CD4-positive, alpha-beta T cell treated with Interleukin-6 at 100 ng/mL for 8 hours (primary cell): ENCODE data around the gene TAS2R50.
"Not testable (repeated sequence)": the region's sequence is repeated elsewhere in the genome, so short reads cannot be mapped to it uniquely, and the experiment has no call there.

Experiments
- DNase-seq: peaks from one replicate; pipeline ENCODE4 v3.0.0-alpha.2; 2020; ENCODE audit warnings: mixed read lengths, low spot score

Gene TAS2R50, protein sequence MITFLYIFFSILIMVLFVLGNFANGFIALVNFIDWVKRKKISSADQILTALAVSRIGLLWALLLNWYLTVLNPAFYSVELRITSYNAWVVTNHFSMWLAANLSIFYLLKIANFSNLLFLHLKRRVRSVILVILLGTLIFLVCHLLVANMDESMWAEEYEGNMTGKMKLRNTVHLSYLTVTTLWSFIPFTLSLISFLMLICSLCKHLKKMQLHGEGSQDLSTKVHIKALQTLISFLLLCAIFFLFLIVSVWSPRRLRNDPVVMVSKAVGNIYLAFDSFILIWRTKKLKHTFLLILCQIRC

DNA sequence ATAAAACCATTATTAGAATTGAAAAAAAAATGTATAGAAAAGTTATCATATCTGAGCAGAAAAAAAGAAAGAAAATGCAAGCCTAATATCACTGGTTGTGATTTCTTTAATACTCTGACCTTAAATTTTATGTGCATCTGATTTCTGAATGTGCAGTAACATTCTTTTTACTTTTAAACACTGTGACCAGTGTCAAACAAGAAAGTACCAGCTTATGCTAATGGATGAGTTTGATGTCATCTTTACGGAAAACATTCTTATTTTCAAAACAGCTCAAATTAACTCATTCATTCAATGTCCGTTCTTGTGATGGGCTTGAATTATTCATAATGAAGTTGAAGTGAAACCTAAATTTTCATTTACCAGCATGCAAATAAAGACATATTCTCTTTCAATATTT is at the start of gene TAS2R50:
Gene TAS2R50 (minus strand): TSS at position 101 of the 400 bp plus-strand sequence. CDS start 52 bp downstream, at position 49.
- DNase-seq = no peak

DNA sequence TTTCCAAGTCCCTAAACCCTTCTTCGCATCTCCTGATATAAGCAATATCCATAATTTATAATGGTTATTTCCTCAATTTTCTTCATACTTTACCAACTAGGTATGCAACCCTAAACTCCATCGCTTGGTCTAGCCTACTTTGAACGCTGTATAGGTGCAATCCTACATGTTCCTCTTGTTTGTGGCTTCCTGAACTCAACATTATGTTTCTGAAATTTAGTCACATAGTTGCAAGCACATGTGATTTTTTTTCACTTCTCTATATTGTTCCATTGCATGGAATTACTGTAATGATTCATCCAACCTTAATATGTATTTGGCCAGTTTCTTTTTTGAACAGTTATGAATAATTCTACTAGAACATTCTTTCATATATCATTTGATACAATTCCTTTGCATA is 47.2 kb upstream of the TAS2R50 start:
- DNase-seq = not testable (repeated sequence)

DNA sequence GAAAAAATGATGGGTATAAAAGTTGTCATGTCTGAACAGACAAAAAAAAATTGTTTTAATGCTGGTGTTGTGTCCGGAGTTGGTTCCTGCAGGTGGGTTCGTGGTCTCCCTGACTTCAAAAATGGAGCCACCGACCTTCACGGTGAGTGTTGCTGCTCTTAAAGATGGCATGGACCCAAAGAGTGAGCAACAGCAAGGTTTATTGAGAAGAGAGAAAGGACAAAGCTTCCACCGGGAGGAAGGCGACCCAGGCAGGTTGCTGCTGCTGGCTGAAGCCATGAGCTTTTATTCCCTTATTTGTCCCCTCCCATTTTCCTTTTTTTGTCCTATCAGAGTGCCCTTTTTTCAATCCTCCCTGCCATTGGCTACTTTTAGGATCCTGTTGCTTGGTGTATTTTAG is 44.6 kb upstream of the TAS2R50 start, which contains the start of gene TAS2R31:
Gene TAS2R31 (minus strand): TSS at position 101 of the 400 bp plus-strand sequence. CDS start 72 bp downstream, at position 29.
- no peak for DNase-seq

DNA sequence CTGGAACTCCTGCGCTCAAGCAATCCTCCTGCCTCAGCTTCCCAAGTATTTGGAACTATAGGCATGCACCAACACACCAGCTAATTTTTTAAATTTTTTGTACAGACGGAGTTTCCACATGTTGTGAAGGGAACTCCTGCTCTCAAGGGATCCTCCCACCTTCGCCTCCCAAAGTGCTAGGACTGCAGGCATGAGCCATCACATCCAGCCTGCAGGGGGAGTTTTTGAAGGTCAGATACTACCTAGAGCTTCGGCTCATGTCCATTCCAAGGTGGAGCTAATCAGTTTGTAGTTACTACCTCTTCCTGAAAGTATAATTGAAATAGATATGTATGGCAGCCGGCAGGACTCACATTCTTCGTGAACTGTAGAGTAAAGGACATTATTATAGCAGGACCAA is 39.4 kb upstream of the TAS2R50 start:
- no peak for DNase-seq

DNA sequence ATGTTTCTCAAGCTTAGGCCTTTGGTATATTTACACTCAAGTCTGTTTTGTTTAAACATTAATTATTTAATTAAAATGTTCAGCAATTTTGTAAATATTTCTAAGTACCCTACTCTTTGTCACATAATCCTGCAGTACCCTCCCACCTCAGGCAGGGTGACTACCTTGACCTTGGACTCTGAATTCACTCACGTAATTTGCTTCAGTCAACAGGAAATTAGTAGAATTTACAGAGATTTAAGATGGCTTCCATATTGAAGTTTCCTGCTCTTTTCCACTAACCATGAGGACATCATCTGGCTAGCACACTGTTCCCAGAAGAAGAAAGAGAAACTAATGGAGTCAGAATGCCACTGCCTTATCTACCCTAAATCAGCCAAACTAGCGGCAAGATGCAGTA is 36.7 kb upstream of the TAS2R50 start:
- no peak for DNase-seq

DNA sequence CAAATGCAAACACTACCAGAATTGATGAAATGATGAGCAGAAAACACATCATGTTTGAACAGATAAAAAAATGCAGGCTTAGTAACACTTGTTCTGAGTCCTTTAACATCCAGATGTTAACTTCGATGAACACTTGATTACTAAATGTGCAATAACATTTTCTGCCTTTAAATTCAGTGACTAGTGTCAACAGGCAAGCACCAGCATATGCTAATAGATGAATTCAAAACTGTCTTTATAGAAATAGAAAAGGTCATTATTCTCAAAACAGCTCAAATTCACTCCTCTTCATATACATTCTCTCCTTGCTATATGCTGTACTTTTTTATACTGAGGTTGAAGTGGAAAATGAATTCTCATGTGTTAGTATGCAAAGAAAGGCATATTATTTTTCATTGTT is 35.8 kb upstream of the TAS2R50 start, which contains the start of gene TAS2R19:
Gene TAS2R19 (minus strand): TSS at position 101 of the 400 bp plus-strand sequence. CDS start 49 bp downstream, at position 52.
- no peak for DNase-seq

DNA sequence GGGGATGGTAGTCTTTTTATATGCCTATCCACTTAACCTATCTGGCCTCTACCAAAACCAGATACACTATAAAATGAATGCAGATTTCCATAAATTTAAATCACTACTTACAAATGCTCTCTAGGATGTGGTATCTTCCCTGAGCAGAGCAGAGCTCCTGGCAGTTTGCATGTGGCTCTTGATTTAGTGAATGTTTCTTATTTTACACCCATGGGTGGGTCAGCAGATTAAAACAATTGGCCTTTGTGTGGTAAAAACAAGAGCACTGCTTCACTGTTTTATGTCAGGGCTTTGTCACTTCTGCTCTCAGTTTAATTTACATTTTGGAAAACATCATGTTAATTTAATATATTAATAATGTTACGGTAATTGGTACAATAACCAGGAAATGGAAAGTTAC is 30.2 kb upstream of the TAS2R50 start:
- no peak for DNase-seq

DNA sequence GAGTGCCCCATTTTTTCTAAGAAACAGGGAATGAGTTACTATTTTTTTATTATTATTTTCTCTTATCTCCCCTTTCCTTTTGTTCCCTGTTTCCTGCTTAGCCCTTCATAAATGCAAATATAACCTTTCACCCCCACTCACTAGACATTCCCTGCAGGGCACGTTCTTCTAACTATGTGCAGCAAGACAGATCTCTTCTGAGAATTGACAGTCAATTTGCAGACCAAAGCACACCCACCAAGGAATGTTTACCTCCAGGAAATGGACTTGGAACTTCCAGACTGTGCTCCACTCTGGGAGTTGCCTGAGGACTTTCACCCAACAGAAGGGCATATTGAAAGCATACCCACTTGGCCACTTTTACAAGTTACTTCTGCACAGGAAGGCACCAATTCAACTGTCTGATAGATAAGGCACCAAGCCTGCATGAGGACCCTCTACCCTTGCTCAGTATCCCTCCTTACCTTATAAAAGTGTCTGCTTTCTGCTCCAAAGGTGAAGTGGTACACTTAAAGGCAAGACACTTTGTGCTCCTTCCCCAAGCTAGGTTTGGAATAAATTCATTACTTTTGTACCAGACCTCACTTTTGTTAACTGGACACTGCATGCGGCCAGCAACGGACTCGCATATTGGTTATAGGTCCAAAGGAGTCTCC is 29.2 kb upstream of the TAS2R50 start:
- DNase-seq = no peak

DNA sequence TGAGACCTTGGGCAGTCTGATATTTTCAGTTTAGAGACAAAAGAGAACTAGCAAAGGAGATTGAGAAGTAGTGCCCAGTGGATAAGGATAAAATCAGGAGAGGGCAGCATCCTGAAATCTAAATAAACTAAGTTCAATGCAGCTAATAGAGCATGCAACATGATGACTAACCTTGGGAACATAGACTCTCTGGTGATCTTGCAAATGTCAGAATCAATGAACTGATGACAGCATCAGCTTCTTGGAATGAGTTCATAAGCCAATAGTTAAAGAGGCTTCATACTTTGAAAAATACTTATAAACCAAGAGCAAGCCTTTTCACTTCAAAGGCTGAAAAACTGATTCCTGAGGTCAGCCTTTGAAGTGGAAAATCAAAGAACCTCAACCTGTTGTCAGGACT is 27.5 kb upstream of the TAS2R50 start:
- no peak for DNase-seq

DNA sequence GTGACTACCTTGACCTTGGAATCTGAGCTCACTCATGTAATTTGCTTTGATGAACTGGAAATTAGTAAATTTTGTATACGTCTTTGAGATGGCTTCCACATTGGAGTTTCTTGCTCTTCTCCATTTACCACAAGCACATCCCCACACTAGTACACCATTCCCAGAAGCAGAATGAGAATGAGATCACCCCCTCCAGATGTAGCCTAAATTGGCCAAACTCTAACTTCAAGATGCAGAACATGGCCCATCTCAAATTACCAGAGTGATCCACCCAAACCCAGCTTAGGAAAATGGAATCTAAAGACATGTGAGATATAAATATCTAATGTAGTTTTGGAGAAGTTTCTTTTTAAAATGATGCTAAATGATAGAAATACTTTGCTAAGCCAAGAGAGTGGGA is 20.9 kb upstream of the TAS2R50 start:
- DNase-seq = no peak

DNA sequence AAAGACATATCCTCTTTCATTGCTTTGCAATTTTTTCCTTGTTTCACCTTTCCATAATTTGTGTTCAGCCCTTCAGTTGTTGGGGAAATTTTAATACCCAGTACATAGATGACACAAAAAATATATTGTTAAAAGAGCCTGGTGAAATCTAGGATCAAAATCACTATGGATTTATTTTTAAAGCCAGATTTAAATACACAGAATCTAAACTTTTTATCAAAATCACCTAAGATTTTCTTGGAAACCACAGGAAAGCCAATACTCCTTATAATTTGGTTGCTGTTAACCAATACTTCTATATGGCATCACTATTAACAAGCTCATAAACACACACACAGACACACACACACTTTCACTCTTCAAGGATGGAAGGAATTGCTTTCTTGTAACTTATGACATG is 11.5 kb upstream of the TAS2R50 start, which contains the start of gene TAS2R20:
Gene TAS2R20 (minus strand): TSS at position 101 of the 400 bp plus-strand sequence. CDS start 429 bp downstream, outside the sequence.
- DNase-seq = no peak

DNA sequence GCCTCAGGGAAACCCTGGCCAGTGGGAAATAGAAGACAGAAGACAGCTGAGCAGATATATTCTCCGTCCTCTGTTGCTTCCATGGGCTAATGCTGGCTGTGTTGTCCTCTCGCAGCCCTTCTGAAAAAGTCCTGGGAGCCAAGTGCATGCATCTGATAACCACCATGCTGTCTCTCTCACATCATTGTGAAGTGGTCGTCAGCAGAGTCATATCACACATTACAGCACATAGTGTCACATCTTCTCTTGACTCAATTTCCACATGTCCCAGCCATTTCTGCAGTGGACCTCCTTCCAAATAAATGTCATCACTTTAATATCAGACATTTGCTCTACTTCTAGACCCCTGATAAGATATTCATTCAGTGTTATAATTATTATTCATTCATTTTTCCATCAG is 7.6 kb upstream of the TAS2R50 start:
- no peak for DNase-seq

DNA sequence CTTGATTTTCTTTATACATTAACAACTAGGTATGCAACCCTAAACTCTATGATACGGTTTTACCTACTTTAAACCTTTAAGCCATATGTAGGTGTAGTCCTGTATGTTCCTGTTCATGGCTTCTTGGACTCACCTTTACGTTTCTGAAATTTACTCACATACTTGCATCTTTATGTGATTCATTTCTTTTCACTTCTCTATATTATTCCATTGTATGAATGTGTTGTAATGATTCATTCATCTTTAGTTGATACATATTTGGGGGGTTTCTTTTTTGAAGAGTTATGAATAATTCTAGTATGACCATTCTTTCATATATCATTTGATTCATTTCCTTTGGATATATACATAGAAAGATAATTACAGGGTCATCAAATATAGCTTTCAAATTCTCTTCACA is 2.4 kb upstream of the TAS2R50 start:
- no peak for DNase-seq

DNA sequence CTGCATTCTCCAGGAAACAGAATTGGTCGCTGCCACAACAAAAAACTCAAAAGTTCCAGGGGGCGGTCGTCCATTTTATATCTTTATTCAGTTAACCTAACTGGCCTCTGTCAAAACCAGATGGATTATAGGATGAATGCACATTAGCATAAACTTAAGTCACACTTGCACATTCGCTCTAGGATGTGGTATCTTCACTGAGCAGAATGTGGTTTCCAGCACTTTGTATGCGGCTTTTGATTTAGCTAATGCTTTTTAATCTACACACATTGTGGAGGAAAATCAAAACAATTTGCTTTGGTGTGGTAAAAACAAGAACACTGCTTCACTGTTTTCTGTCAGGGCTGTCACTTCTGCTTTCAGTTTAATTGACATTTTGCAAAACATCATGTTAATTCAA is 4.5 kb downstream of the TAS2R50 start:
- peak; percentile 60 for DNase-seq

DNA sequence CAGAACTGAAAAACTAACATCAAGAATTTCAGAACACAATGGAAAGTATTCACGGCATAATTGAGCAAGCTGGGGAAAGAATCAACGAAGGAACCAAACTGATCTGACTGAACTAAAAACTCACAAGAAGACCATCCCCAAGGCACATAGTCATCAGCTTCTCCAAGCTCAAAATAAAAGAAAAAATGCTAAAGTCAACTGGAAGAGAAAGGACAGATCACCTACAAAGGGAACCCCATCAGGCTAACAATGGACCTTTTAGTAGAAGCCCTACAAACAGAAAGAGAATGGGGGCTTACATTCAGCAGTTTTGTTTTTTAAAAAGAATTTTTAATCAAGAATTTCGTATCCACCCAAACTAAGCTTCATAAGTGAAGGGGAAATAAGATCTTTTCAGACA is 11.7 kb downstream of the TAS2R50 start:
- DNase-seq = no peak

DNA sequence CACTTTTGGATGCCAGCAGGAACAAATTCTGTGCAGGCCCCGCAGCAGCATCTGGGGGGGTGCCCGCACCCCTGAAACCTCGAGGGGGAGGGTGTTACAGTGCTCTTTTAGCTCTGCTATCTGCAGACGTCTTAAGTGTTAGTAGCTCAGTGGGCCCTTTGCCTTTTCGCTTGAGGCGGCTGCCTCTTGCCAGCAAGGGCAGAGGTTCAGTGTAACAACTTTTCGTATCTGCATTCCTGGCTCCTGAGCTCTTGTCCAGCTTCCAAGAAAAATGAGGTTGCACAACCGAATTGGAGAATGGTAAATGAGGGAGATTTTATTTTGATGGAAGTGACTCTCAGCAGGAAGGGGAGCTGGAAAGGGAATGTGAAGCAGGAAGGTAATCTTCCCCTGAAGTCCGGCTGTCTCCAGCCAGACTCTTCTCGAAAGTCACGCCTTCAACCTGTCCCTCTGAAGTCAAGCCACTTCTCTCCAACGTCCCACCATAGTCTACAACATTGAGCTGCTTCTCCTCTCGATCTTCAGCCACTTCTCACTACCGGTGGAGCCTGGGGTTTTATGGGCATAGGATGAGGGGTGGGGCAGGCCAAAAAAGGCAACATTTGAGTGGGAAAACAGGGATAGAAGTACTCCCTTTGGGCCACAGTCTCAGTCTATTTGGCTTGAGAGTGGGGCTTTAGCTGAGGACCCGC is 17.8 kb downstream of the TAS2R50 start:
- DNase-seq = no peak

DNA sequence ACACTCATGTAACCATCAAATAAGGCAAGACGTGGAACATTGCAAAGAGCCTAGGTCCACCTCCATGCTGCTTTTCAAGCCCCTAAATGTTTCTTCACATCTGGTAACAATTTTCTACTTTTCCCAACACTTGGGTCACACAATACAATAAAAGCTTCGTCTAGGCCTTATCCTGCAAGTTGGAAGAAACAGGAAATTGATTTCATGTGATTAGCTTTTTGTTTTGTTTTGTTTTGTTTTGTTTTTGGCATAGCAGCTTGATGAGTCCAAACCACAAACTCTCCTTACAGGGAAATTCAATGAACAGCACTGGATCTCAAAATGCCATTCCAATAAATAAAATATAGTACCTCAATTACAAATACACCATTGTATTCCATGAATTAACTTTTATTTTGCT is 19.3 kb downstream of the TAS2R50 start:
- no peak for DNase-seq

DNA sequence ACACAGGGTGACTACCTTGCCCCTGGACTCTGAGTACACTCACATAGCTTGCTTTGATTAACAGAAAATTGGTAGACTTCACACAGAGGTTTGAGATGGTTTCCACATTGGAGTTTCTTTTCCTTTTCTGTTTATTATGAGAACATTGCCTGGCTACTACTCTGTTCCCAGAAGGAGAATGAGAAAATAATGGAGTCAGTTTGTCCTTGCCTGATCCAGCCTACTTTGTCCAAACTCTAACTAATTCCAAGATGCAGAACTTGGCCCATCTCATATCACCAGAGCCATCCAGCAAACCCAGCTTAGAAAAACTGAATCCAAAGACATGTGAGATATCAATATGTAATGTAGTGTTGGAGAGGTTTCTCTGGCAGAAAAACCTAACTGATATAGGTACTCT is 20.4 kb downstream of the TAS2R50 start:
- no peak for DNase-seq

DNA sequence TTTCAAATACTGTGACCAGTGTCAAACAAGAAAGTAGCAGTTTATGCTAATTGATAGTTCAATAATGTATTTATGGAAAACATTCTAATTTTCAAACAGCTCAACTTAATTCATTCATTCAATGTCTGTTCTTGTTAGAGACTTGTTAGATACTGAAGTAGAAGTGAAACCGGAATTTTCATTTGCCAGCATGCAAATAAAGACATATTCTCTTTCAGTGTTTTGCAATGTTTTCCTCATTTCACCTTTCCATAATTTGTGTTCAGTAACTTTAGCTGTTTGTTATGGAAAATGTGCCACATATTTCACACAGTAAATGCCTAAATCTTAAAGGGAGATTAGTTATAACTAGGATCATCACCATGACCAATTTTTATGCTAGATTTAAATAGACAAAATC is 21.2 kb downstream of the TAS2R50 start:
- DNase-seq = no peak

DNA sequence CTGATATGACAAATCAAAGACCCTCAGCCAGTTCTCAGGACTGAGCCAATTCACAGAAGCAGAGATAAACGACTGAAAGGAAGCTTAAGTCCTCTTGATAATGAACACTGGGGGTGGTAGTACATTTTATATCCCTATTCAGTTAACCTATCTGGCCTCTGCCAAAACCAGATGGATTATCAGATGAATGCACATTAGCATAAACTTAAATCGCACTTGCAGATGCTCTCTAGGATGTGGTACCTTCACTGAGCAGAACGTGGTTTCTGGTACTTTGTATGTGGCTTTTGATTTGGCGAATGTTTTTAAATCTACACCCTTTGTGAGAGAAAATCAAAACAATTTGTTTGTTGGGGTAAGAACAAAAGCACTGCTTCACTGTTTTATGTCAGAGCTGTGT is 26.5 kb downstream of the TAS2R50 start:
- DNase-seq = no peak

DNA sequence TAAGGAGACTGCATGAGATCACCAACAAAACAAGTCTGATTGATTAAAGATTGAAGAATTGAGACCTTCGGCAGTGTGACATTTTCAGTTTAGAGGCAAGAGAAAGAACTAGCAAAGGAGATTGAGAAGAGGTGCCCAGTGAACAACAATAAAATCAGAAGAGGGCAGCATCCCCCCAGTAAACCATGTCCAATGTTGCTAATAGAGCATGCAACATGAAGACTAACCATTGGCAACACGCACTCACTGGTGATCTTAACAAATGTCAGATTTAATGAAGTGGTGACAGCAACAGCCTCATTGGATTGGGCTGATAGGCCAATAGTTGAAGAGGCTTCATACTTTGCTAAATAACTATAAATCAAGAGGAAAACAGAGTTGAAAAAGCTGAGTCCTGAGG is 26.9 kb downstream of the TAS2R50 start:
- DNase-seq = no peak

DNA sequence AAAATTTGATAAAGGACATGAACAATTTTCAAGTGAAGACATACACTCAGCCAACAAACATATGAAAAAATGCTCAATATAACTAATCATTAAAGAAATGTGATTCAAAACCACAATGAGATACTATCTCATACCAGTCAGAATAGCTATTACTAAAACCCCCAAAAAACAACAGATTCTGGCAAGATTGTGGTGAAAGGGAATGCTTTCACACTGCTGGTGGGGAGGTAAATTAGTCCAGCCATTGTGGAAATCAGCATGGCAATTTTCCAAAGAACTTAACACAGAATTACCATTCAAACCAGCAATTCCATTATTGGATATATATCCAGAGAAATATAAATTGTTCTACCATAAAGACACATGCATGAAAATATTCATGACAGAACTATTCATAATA is 29.0 kb downstream of the TAS2R50 start:
- no peak for DNase-seq

DNA sequence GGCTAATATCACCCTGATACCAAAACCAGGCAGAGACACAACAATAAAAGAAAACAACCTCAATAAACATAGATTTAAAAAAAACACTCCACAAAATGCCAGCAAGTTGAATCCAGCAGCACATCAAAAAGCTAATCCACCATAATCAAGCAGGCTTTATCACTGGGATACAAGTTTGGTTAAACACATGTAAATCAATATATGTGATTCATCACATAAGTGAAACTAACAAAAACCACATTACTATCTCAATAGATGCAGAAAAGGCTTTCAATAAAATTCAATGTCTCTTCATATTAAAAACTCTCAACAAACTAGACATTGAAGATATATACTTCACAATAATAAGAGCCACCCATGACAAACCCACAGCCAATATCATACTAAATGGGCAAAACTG is 30.6 kb downstream of the TAS2R50 start:
- DNase-seq = no peak
